ENCODE measurements around the gene SNRNP70. TPM values are rescaled to one million over a fixed set of nuclear protein-coding genes. Genes with fewer than 3 reads are reported as not detected.

Gene SNRNP70
- total and polyA plus RNA-seq, 2 of the 13 experiments (the other 11 are each of a cell fraction or from before 2014, with no cell fraction given): 150 to 210 TPM

GRCh38 chr19:49097453-49098288, 12.4 kb downstream of the SNRNP70 start (continued):
- TF ChIP-seq CTCF (CRISPR knock-in tag; IDR thresholded peaks at IDR 0.05) (peak; percentile 97), FOXA1 (IDR thresholded peaks at IDR 0.05) (no peak), FOXA1 (CRISPR knock-in tag; IDR thresholded peaks at IDR 0.05) (0 out of 2 replicates have a peak, but pooled peaks have one; percentile 9), ZNF710 (CRISPR knock-in tag; IDR thresholded peaks at IDR 0.05; ENCODE audit: borderline replicate concordance) (no peak), ZNF280D (CRISPR knock-in tag; IDR thresholded peaks at IDR 0.05) (no peak), SP4 (CRISPR knock-in tag; IDR thresholded peaks at IDR 0.05) (0 out of 2 replicates have a peak, but pooled peaks have one; percentile 34), HCFC1 (IDR thresholded peaks at IDR 0.05; ENCODE audit: low read depth, low read length) (no peak), RBM22 (optimal IDR thresholded peaks at IDR 0.05; ENCODE audit: low read length) (peak; percentile 43), EED (CRISPR knock-in tag; IDR thresholded peaks at IDR 0.05) (peak; percentile 64; the same call in 1 of the 2 replicates), ZNF362 (CRISPR knock-in tag; IDR thresholded peaks at IDR 0.05; ENCODE audit: borderline replicate concordance) (no peak), HDAC6 (IDR thresholded peaks at IDR 0.05; ENCODE audit: low read depth, low read length) (no peak), CENPT (CRISPR knock-in tag; IDR thresholded peaks at IDR 0.05; ENCODE audit: low read depth) (no peak), ZNF580 (CRISPR knock-in tag; IDR thresholded peaks at IDR 0.05; ENCODE audit: borderline replicate concordance, low read depth) (no peak), ZNF446 (CRISPR knock-in tag; IDR thresholded peaks at IDR 0.05) (no peak), KLF13 (CRISPR knock-in tag; IDR thresholded peaks at IDR 0.05) (no peak), SMARCC2 (IDR thresholded peaks at IDR 0.05) (no peak), HNRNPL (IDR thresholded peaks at IDR 0.05; ENCODE audit: low read depth, low read length) (no peak), NFIC (IDR thresholded peaks at IDR 0.05; ENCODE audit: low read length) (no peak), KDM5B (CRISPR knock-in tag; IDR thresholded peaks at IDR 0.05; ENCODE audit: borderline replicate concordance) (no peak), XBP1 (CRISPR knock-in tag; IDR thresholded peaks at IDR 0.05) (no peak), BCL6 (CRISPR knock-in tag; IDR thresholded peaks at IDR 0.05) (no peak)
